ENCODE data around the gene MTHFS. TPM values are rescaled to one million over a fixed set of nuclear protein-coding genes. Genes with fewer than 3 reads are reported as not detected.

Gene MTHFS
- total RNA-seq, result 10 to 100 TPM in 2 of 4 donors, 1 to 10 TPM in 2; 3.9 to 11.8 (median 10.1) TPM

- TF ChIP-seq CTCF (IDR thresholded peaks at IDR 0.05), result no peak
- no peak for TF ChIP-seq POLR2A (IDR thresholded peaks at IDR 0.05)
- peak; percentile 32 to 93 for DNase-seq (ENCODE audit: low spot score in 2 of 2)
- peak within 1 kb of the TSS; percentile 62 for H3K4me3 ChIP-seq (ENCODE audit: low read depth, poor library complexity, severe bottlenecking)
- WGBS, 2 donors, result 1 to 2% methylated on average over 22 to 43 of the region's 90 CpGs
- intact Hi-C loops (cut with DNase I; ENCODE audit: low total_unique reads), result no loop called here
These were observed at the start of gene MTHFS for GRCh38 chr15:79896634-79897379. TSS of gene MTHFS (minus strand) at chr15:79897014. CDS start at chr15:79896988, 26 bp downstream.

GRCh38 chr15:79944622-79945021, 47.8 kb upstream of the MTHFS start:
- intact Hi-C loops (cut with DNase I; ENCODE audit: low total_unique reads), result no loop called here
- H3K4me3 ChIP-seq (ENCODE audit: low read depth, poor library complexity, severe bottlenecking), result no peak overlapping the region
- DNase-seq (ENCODE audit: low spot score in 2 of 2), result no peak
- TF ChIP-seq CTCF (IDR thresholded peaks at IDR 0.05) (no peak), POLR2A (IDR thresholded peaks at IDR 0.05) (no peak)
- WGBS, 2 donors, result 80 to 85% methylated on average over 7 of the region's 7 CpGs

GRCh38 chr15:79943820-79944219, 47.0 kb upstream of the MTHFS start:
- intact Hi-C loops (cut with DNase I; ENCODE audit: low total_unique reads), result no loop called here
- DNase-seq (ENCODE audit: low spot score in 2 of 2), result no peak
- TF ChIP-seq POLR2A (IDR thresholded peaks at IDR 0.05), result no peak
- no peak for TF ChIP-seq CTCF (IDR thresholded peaks at IDR 0.05)
- 50 to 59% methylated on average over 1 of the region's 1 CpG for WGBS, 2 donors
- H3K4me3 ChIP-seq (ENCODE audit: low read depth, poor library complexity, severe bottlenecking), result no peak overlapping the region

GRCh38 chr15:79942741-79943481, 46.1 kb upstream of the MTHFS start:
- intact Hi-C loops (cut with DNase I; ENCODE audit: low total_unique reads), result no loop called here
- TF ChIP-seq POLR2A (IDR thresholded peaks at IDR 0.05) (no peak), CTCF (IDR thresholded peaks at IDR 0.05) (no peak)
- no peak for DNase-seq (ENCODE audit: low spot score in 2 of 2)
- WGBS, 2 donors, result 85 to 86% methylated on average over 7 of the region's 7 CpGs
- H3K4me3 ChIP-seq (ENCODE audit: low read depth, poor library complexity, severe bottlenecking), result no peak overlapping the region

GRCh38 chr15:79939399-79939798, 42.6 kb upstream of the MTHFS start:
- intact Hi-C loops (cut with DNase I; ENCODE audit: low total_unique reads), result no loop called here
- no peak overlapping the region for H3K4me3 ChIP-seq (ENCODE audit: low read depth, poor library complexity, severe bottlenecking)
- DNase-seq (ENCODE audit: low spot score in 2 of 2), result no peak
- 89 to 93% methylated on average over 4 of the region's 4 CpGs for WGBS, 2 donors
- TF ChIP-seq CTCF (IDR thresholded peaks at IDR 0.05) (no peak), POLR2A (IDR thresholded peaks at IDR 0.05) (no peak)

Data from lower leg skin (tissue), 4 donors.